Esophagus muscularis mucosa (tissue), 4 donors: ENCODE data around the gene S1PR3. TPM values are rescaled to one million over a fixed set of nuclear protein-coding genes. Genes with fewer than 3 reads are reported as not detected.

Experiments used
- DNase-seq: peaks from one replicate; pipeline ENCODE4 v3.0.0-alpha.2; 2017; ENCODE audit errors: extremely low spot score
- H3K27ac ChIP-seq, 4 donors: fragments of 200-600 bp; sonication (generic); replicated peaks in 1 of 4; 1 replicate in 3 of 4; 2 replicates in 1 of 4; pipeline ENCODE4 v1.5.1; 2016 to 2019; ENCODE audit warnings: mild to moderate bottlenecking in 1 of 4
- H3K27me3 ChIP-seq, 4 donors: fragments of 200-600 bp; sonication (generic); one replicate each; pipeline versions ENCODE4 v1.5.1 to v1.6.0; 2016 to 2019
- H3K36me3 ChIP-seq, 4 donors: fragments of 200-600 bp; sonication (generic); one replicate each; pipeline ENCODE4 v1.5.1; 2016 to 2019
- H3K4me1 ChIP-seq, 4 donors: fragments of 200-600 bp; sonication (generic); one replicate each; pipeline ENCODE4 v1.5.1; 2016 to 2019
- H3K4me3 ChIP-seq, 4 donors: fragments of 200-600 bp; sonication (generic); 1 replicate in 2 of 4; 2 replicates in 2 of 4; pipeline ENCODE4 v1.5.1; 2016 to 2019; ENCODE audit warnings: mild to moderate bottlenecking in 4 of 4, moderate library complexity in 1 of 4
- H3K9me3 ChIP-seq, 4 donors: fragments of 200-600 bp; sonication (generic); 1 replicate in 3 of 4; 2 replicates in 1 of 4; pipeline ENCODE4 v1.5.1; 2016 to 2019
- CTCF ChIP-seq, 3 experiments: fragments of 200-600 bp in 2 of 3; fragments of 450-650 bp in 1 of 3; sonication (generic) in 2 of 3; IDR thresholded peaks; one replicate each; pipeline ENCODE4 v1.5.1; 2017 to 2019; ENCODE audit warnings: antibody characterized with exemption in 3 of 3, mild to moderate bottlenecking in 2 of 3, moderate library complexity in 1 of 3
- EP300 ChIP-seq: sonication (generic); formaldehyde crosslinking; IDR thresholded peaks from one replicate; pipeline ENCODE4 v1.6.1; 2017; ENCODE audit warnings: antibody characterized with exemption
- POLR2A ChIP-seq: fragments of 450-650 bp; IDR thresholded peaks from one replicate; pipeline ENCODE4 v1.6.1; 2017; ENCODE audit warnings: antibody characterized with exemption, moderate library complexity, mild to moderate bottlenecking, low read depth
- POLR2AphosphoS5 ChIP-seq, 2 donors: sonication (generic); formaldehyde crosslinking; IDR thresholded peaks; one replicate each; pipeline ENCODE4 v1.6.1; 2017; ENCODE audit warnings: antibody characterized with exemption in 2 of 2
- WGBS: methylation state at CpG from one replicate; pipeline ENCODE4 v1.1.5; 2018; 5-methylcytosine and 5-hydroxymethylcytosine counted together
- intact Hi-C: fragments of 100-400 bp; cut with DNase I; formaldehyde crosslinking; loops from one replicate; pipeline ENCODE4 v1.15.1; 2023
- total RNA-seq, 4 donors: library from RNA; depleted of rRNA; stranded (reverse); fragments of >200 nt; gene quantifications; one replicate each; pipeline versions ENCODE4 v1.1.0 to v1.2.1, GENCODE V29; 2016

Gene S1PR3
- total RNA-seq, 4 donors from 2014 or later = 184 to 340 (median 223) TPM

GRCh38 chr9:88987661-88988060 is 3.6 kb upstream of the S1PR3 start:
- Histone ChIP-seq H3K4me3 (no peak overlapping the region), H3K27me3 (peaks cover 0 to 4% (median 0%) of the 10 kb centered on the region in 4 donors), H3K9me3 (no peaks in the 10 kb centered on the region), H3K36me3 (no peaks in the 10 kb centered on the region), H3K4me1 (peaks cover 12 to 41% (median 40%) of the 10 kb centered on the region in 4 donors), H3K27ac (no peak overlapping the region)
- no peak for DNase-seq
- intact Hi-C loops = loop anchor here (5.0 kb wide), 1 partner anchor 40 kb away; no protein-coding TSS in a partner anchor
- no peak for TF ChIP-seq CTCF (IDR thresholded peaks at IDR 0.05)
- no peak for TF ChIP-seq POLR2A
- no peak for TF ChIP-seq POLR2AphosphoS5 (IDR thresholded peaks at IDR 0.05)
- TF ChIP-seq EP300 = no peak
- 73% methylated on average over 4 of the region's 4 CpGs for WGBS

GRCh38 chr9:88988796-88989641 is 2.2 kb upstream of the S1PR3 start:
- DNase-seq = no peak
- Histone ChIP-seq H3K4me3 (peak overlapping the region in 1 of 4 donors; percentile 18), H3K27ac (peak overlapping the region; percentile 97 to 100 (median 99)), H3K4me1 (peaks cover 12 to 50% (median 44%) of the 10 kb centered on the region in 4 donors), H3K27me3 (peaks cover 0 to 4% (median 0%) of the 10 kb centered on the region in 4 donors), H3K9me3 (no peaks in the 10 kb centered on the region), H3K36me3 (no peaks in the 10 kb centered on the region)
- 25% methylated on average over 7 of the region's 7 CpGs for WGBS
- TF ChIP-seq CTCF (IDR thresholded peaks at IDR 0.05) (no peak), POLR2AphosphoS5 (IDR thresholded peaks at IDR 0.05) (peak in 1 of 2 donors; percentile 65)
- intact Hi-C loops = loop anchor here (5.0 kb wide), 1 partner anchor 42 kb away; no protein-coding TSS in a partner anchor

- peak overlapping the region; percentile 97 to 100 (median 99) for H3K27ac ChIP-seq
- TF ChIP-seq EP300 (no peak), CTCF (IDR thresholded peaks at IDR 0.05) (peak in 2 of 3 experiments; percentile 17 to 30), POLR2A (no peak)
Measured at GRCh38 chr9:88990041-88990728, 1.1 kb upstream of the S1PR3 start.

GRCh38 chr9:88990729-88991065 is 571 bp upstream of the S1PR3 start:
- Histone ChIP-seq H3K9me3 (no peaks in the 10 kb centered on the region), H3K4me1 (peaks cover 27 to 57% (median 53%) of the 10 kb centered on the region in 4 donors), H3K27ac (peak overlapping the region; percentile 97 to 100 (median 99)), H3K27me3 (peaks cover 0 to 4% (median 0%) of the 10 kb centered on the region in 4 donors), H3K4me3 (peak overlapping the region; percentile 86 to 100 (median 97)), H3K36me3 (peaks cover 0 to 5% (median under 1%) of the 10 kb centered on the region in 4 donors)
- intact Hi-C loops = loop anchor here (5.0 kb wide), 1 partner anchor 343 kb away; no protein-coding TSS in a partner anchor
- DNase-seq = no peak
- no peak for TF ChIP-seq EP300
- peak in 2 of 3 experiments; percentile 10 to 21 for TF ChIP-seq CTCF (IDR thresholded peaks at IDR 0.05)
- 20% methylated on average over 10 of the region's 21 CpGs for WGBS

More at GRCh38 chr9:88990041-88990728, 1.1 kb upstream of the S1PR3 start:
- Histone ChIP-seq H3K4me3 (peak overlapping the region; percentile 86 to 100 (median 97)), H3K9me3 (no peaks in the 10 kb centered on the region), H3K27me3 (peaks cover 0 to 4% (median 0%) of the 10 kb centered on the region in 4 donors), H3K4me1 (peaks cover 22 to 52% (median 48%) of the 10 kb centered on the region in 4 donors), H3K36me3 (peaks cover 0 to under 1% (median 0%) of the 10 kb centered on the region in 4 donors)
- intact Hi-C loops = loop anchor here (5.0 kb wide), 1 partner anchor 343 kb away; no protein-coding TSS in a partner anchor
- DNase-seq = no peak
- 63% methylated on average over 25 of the region's 25 CpGs for WGBS
